HG03097 (cell line): ENCODE measurements around the gene TASOR.
A peak's percentile ranks its signal among the peaks of the same experiment; 100 is the strongest.

Experiments
- ATAC-seq: cut with Tn5 transposase; IDR thresholded peaks from one replicate; pipeline ENCODE4 v1.9.1; 2021; ENCODE audit not compliant: unreplicated experiment, low FRiP score

The TASOR gene

GRCh38 chr3:56684029-56684428 lies 964 bp upstream of the TASOR start:
- no peak for ATAC-seq

GRCh38 chr3:56682462-56683121 lies 473 bp downstream of the TASOR start:
- ATAC-seq = peak; percentile 69

DNA sequence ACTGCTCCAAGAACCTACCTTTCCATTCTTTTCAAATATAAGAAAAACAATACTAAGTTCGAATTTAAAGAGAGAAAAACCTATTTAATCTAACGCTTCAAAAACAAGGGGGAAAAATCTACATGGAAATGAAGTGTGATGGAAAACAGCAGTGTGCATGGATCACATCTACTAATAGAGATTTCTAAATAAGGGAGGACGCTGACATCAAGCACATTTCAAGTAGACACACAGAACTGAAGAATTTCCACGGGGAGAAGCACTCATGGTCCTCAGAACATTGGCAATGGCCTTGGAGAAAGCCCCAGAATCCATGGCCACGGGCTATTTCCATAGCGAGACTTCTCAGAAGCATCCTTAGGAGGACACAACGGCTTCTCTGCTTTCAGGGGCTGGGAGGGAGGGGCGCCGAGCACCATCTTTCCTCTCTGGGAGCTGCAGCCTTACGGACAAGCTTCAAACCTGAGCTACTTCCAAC lies 1.0 kb downstream of the TASOR start:
- no peak for ATAC-seq

- ATAC-seq = no peak
Observed at GRCh38 chr3:56680054-56680580, 2.9 kb downstream of the TASOR start.

GRCh38 chr3:56677286-56677685 lies 5.8 kb downstream of the TASOR start:
- peak; percentile 76 for ATAC-seq

GRCh38 chr3:56673781-56674457 lies 9.1 kb downstream of the TASOR start:
- no peak for ATAC-seq

DNA sequence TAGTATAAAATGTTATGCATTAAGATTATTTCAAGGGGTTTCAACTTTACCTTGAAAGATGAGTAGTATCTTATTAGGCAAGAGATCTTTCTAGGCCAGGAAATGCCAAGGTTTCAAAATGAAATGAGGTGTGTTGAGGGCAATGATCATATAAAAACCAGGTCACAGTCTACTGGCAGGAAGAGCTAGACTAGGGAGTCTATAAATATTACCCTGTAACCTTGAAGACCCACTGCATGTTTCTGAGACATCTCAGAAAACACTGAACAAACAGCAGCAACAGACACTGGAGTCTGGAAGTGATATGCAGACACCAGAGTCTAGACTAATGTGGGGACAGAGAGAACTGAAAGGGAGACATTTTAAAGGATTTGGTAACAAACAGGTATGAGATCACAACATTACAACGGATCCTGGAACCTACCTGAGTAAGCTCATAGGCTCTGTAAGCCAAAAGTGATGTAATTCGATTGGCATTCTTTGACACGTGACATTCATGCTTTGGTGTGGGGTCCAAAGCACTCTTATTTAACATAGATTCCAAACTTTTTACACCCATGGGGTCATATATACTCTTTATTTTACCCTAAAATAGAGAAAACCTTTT lies 15.0 kb downstream of the TASOR start:
- no peak for ATAC-seq

GRCh38 chr3:56664823-56665222 lies 18.2 kb downstream of the TASOR start:
- ATAC-seq = no peak

DNA sequence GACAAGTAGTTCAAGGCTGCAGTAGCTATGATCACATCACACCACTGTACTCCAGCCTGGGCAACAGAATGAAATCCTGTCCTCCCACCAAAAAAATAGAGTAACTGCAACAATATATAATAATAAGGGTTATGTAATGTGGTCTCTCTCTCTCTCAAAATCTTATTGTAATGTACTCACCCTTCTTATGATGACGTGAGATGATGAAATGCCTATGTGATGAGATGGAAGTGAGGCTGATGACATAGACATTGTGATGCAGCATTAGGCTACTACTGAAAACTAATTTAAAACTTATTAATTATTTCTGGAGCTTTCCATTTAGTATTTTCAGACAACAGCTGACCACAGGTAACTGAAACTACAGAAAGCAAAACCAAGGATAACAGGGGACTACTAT lies 27.4 kb downstream of the TASOR start:
- no peak for ATAC-seq

DNA sequence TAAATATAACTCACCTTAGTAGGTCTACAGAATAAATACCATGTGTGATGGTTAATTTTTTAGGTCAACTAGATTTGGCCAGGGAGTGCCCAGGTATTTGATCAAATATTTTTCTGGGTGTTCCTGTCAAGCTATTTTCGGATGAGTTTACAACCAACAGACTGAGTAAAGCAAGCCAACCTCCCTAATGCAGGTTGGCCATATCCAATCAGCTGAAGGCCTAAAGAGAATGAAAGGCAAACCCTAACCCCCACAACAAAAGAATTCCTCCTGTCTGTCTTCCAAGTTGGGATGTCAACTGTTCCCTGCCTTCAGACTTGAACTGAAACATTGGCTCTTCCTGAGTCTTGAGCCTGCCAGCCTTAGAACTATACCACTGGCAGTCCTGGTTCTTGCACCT lies 28.6 kb downstream of the TASOR start:
- ATAC-seq = no peak

DNA sequence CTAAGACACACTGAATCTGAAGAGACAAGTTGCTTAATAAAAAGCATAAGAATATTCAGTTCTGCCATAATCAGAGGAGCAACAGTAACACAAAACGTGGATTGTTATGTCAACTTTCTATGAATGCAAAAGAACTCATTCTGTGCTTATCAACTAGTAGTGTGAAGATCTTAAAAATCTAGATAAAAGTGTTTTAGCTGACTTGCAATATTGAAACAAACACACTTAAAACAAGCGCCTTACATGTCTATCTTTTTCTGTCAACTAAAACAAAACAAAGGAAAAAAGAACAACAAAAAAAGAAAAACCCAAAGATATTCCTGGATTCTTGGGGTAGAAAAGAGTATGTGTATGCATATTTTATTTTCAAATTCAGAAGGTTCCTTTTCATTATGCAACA lies 37.7 kb downstream of the TASOR start:
- ATAC-seq = no peak

DNA sequence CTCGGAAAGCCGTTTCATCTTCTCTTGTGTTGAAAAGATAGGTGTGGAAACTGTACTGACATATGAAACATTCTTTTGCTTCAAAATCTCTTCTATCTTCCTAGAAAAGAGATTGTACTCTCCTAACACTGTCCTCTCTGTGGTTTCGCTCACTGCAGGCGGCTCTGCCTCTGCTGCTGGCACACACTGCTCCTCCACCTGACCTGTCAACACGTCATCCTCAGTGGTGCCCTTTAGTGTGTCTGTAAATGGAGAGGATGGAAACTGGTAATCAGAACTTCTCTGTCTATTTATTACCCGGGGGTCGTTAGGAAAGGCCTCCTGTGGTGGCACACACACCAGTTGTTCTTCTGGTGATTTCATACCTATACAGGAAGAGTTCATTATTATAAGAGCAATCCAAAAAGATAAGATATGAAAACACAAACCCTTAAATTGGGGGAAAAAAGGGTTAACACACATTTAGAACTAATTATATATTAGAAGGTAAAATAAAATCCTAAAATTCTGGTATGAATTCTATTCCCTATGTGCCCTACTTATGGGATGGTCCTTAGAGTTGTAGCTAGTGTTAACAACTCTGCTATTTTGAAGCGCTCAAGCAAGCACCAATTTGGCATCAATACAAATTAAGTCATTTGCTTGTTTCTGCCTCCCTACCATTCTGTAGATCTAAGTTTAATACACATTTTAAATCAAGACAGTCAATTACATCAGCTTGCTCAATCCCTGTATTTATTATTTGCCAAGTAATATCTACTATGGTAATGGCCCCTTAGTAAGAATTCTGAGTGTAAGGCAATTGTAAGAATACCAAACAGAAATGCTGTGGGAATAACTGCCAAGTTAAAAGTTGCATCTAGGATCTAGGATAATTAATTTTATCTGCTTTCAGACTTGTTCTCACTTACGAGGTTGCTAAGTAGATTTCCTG lies 49.2 kb downstream of the TASOR start:
- no peak for ATAC-seq
